ENCODE measurements around the gene PPP4C.
"Not testable (repeated sequence)": the region's sequence is repeated elsewhere in the genome, so short reads cannot be mapped to it uniquely, and the experiment has no call there.

The PPP4C gene

GRCh38 chr16:30075503-30076275 lies at the start of gene PPP4C:
TSS of gene PPP4C (plus strand) at chr16:30075994. CDS start at chr16:30076378, 384 bp downstream.
- DNase-seq (ENCODE audit: low read depth in 2 of 2) = peak; percentile 77 to 91

- DNase-seq (ENCODE audit: low read depth in 2 of 2) = no peak
Observed at GRCh38 chr16:30026449-30026848, 49.3 kb upstream of the PPP4C start.

DNA sequence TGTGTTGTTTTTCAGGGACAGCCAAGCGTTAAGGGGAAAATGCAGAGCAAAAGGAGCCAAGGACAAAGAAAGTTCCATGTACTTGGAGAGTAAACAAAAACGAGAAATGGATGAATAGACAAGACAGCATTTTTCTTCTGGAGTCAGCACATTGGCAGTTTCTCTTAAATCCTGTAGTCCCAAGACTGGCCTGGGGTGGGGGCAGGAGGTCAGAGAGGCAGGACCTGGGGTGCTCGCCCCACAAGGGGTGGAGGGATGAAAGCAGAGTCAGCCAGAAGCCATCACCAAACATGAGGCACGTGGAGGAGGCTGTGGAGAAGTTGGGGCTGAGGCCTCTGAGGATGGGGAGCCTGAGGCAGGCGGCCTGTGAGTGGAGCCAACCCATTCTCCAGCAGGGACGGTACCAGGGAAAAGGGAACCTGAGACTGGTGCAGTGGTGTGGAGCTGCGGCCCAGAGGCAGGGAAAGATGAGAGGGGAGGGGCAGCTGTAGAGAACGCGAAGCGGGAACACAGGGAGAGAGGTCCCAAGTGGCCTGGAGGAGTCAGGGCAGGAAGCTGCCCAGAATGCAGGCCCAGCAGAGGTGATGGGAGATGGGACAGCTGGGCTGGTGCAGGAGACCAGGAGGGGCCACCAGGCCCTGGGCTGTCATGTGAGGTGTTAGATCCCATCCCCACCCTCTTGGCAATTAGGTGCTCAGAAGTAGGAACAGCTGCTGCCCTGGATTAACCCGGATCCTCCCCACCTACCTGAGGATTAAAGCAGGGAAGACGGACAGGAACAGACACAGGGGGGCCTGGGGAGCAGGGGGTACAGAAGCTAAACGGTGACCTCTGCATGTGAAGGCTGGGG lies 48.0 kb upstream of the PPP4C start:
- no peak for DNase-seq (ENCODE audit: low read depth in 2 of 2)

DNA sequence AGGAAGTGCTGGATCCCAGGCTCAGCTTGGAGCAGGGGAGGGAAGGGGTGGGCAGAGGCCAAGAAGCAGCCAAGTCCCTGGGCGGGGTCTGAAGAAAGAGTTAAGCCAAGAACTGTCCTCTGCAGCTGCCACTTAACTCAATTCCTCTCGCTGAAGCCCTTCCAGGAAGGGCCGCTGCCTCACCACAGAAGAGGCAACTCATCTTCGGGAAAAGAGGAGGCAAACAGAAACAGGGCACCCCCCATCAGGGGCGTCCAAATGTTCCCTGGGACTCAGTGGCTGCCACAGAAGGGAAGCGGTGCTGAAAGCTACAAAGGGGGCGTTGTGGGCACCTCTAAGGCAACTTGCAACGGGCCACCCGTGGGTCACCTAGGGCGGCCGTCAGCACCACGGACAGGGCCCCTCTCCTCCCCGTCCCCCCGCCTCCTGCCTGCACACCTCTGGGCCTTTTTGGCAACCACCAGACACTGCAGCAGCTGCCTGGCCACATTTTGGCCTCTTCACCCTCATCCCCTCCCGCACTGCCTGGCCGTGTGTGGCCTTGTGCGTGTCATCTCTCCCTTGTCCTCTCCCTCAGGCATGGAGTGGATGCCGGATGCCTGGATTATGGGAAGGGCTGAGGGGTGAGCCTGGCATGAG lies 47.2 kb upstream of the PPP4C start:
- DNase-seq (ENCODE audit: low read depth in 2 of 2) = no peak

DNA sequence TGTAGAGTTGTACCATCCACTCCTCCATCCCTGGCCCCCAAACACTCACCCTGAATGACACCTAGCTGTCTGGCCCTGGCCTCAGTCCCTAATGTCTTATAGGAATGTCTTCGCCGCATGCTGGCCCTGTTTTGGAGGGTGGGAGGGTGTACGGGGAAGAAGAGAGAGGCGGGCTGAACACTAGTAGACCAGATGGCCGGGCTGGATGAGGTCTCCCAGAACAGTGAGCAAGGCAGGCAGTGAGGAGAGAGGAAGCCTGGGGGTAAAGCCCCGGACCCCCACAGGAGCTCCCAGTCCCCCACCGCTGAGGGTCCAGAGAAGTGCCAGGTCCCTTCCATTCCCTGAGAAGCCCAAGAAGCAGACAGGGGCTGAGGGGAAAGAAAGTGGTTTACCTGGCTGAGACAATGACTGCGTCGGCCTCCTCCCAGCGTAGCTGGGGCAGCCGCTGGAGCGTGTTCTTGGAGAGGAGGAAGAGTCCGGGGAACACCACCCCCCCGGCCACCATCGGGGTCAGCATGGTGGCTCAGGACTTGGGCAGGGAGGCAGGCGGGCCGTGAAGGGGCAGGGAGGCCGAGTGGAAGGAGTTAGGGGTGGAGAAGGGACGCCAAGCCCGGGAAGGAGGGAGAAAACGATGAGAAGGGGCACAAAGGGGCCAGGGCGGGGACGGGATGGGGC lies 45.6 kb upstream of the PPP4C start:
- no peak for DNase-seq (ENCODE audit: low read depth in 2 of 2)

- no peak for DNase-seq (ENCODE audit: low read depth in 2 of 2)
Observed at GRCh38 chr16:30030841-30031413, 44.9 kb upstream of the PPP4C start, which contains the start of gene TLCD3B. TSS of gene TLCD3B (minus strand) at chr16:30031271. CDS start at chr16:30030527, 744 bp downstream.

DNA sequence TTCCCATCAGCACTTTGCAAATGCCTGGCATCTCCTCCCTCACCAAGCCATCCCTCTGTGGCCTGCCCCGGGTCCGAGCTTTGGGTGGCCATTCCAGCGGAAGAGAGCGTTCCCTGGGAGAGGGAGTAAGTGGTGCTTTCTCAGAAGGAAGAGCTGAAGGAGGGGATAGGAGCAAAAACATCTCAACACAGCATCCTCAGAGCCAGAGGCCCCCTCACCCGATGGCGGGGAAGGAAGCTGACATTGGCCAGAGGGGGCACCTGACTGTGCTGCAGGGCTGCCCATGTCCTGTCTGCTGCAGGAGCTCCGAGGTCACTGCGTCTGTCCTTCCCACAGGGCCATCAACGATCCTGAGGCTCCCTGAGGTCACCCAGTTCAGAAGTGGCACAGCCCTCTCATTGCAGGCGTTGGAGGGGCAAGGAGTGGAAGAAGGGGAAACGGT lies 44.3 kb upstream of the PPP4C start:
- no peak for DNase-seq (ENCODE audit: low read depth in 2 of 2)

GRCh38 chr16:30032083-30032819 lies 43.5 kb upstream of the PPP4C start:
- DNase-seq (ENCODE audit: low read depth in 2 of 2) = peak in 1 of 2 experiments; percentile 54

DNA sequence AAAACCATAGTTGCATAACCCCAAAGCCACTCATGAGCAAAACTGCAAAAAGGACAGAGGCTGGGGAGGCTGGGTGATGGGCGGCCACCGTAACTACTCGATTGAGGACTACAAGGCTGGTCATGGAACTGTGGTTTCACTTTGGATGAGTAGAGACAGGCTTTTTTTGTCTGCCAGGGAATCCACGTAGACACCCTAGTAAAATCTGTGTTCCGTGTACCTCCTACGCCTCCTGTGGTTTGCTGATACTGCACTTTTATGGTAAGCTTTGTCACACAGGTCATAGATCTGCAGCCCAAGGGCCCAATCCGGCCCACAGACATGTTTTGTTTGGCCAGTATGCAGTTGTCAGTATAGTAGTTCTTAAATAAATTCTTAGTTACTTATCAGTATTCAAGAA lies 42.5 kb upstream of the PPP4C start:
- DNase-seq (ENCODE audit: low read depth in 2 of 2) = no peak

- DNase-seq (ENCODE audit: low read depth in 2 of 2) = no peak
Observed at GRCh38 chr16:30040221-30040620, 35.6 kb upstream of the PPP4C start.

GRCh38 chr16:30040690-30041089 lies 35.1 kb upstream of the PPP4C start:
- not testable (repeated sequence) for DNase-seq (ENCODE audit: low read depth in 2 of 2)

DNA sequence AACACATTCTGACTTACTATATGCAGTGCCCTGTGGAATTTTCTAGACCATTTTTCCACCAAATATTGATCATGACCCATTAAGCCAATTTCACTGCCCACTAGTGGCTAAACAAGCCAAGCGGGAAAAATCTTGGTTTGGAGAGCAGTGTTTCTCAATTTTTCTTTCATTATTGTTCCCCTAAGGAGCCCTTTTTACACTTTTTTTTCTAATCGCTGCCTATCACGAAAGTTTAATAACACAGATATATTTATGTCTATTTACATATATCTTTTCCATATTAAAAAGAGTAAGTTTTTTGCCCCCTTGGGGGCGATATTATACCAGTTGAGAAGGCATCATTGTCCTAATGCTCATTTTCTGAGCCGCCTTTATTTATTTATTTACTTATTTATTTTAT lies 34.0 kb upstream of the PPP4C start:
- no peak for DNase-seq (ENCODE audit: low read depth in 2 of 2)

DNA sequence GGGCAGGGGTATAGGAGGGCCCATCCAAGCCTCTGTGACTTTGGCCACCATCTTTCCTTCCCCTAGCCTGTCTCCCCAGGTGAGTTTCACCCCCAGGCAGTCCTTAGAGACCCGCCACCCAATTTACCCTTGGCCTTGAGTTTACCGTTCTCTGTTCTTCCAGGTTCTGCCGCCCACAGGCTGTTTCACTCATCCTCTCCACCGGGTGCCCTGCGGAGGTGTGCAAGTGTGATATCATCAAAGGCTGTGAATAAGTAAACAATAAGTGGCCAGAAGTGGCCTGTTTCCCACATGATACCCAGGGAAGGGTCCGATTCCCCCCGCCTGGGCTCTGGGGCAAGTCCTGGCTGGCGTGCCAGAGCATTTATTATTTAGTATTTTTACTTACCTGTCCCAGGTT lies 29.6 kb upstream of the PPP4C start:
- no peak for DNase-seq (ENCODE audit: low read depth in 2 of 2)

DNA sequence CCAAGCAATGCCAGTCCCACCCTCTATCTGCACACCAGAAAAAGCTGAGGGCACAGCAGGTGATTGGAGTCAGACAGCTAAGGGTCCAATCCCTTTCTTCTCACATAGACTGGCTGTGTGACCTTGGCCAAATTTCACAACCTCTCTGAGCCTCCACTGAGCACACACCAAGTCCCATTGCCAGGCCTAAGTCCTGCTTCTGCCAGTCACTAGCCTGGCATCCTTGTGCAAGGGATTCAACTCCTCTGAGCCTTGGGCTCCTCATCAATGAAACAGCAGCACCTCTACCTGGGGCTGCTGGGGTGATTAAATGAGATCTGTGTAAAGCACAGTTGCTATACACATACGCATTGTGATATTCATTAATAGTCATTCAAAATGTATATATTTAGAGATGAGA lies 29.2 kb upstream of the PPP4C start:
- DNase-seq (ENCODE audit: low read depth in 2 of 2) = no peak

DNA sequence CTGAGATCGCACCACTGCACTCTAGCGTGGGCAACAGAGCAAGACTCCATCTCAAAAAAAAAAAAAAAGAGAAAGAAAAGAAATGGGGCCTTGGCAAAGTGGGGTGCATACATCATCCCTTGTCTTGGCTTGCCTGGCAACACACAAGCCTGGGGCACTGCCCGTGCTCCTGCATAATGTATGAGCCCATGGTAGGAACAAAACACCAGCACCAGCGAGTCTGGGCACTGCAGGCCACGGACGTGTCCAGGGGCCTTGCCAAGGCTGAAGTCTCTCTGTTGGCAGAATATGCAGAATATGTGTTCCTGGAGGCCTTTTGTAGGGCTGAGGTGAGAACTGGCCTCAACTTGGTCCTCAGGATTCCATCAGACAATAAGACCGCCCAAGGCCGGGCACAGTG lies 25.9 kb upstream of the PPP4C start:
- no peak for DNase-seq (ENCODE audit: low read depth in 2 of 2)

DNA sequence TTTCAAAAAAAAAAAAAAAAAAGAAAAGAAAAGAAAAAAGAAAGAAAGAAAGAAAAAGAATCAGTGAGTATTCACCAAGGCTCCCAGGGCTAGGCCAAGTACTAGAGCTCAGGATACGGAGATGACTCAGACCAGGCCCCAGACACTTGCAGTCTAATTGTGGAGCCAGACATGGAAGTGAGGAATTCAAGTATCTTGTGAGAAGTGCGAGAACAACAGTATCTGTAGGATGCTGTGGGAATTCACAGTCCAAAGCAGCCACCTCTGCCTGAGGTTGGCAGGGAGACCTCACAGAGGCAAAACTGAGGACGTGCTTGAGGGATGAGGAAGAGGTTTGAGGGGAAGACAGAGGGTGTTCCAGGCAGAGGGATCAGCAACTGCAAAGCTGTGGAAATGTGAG lies 24.3 kb upstream of the PPP4C start:
- DNase-seq (ENCODE audit: low read depth in 2 of 2) = no peak

DNA sequence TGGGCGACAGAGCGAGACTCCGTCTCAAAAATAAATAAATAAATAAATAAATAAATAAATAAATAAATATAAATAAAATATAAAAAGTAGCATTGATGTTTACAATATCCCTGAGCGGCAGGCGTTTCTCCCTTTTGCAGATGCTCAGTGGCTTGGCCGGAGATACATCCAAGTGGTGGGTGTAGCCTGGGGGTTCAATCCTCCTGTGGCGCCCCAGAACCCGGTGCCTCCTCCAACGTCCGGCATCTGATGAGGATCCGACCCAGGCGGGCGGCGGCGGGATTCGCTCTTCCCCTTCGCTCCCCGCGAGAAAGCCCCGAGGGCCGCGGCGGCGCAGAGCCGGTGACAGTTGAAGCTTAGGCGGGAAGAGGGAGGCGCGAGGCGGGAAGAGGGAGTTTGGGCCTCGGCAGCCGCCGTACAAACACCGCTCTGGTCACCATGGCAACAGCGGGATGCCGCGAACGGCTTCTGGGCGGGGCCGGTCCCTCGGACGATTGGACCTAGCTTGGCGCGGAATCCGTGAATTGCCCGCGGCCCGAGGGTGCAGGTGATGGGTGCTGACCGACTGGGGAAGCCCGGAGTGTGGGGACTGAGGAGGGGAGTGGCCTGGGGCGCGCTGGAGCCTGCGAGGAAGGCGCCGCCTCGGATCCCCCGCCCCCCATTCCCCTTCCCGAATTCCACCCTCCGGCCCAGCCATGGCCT lies 23.0 kb upstream of the PPP4C start:
- DNase-seq (ENCODE audit: low read depth in 2 of 2) = peak; percentile 84 to 94

- DNase-seq (ENCODE audit: low read depth in 2 of 2) = no peak
Observed at GRCh38 chr16:30053376-30054015, 22.3 kb upstream of the PPP4C start.

DNA sequence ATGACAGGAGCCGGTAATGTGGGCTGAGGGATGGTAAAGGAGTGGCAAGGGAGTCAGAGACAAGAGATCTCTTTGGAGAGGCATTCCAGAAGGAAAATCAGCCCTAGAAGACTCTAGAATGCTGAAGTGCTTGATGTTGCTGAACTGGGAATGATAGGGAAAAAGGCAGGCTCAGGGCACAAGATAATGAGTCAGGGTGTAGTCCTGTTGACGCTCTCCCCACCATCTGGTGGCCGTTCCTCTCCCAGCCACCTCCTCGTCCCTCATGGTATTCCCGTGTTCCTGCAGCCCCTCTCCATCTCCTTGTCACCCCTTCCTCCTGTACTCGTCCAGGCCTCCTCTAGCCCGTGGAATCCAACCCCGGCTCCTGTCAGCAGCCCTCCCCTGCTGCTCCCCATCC lies 21.3 kb upstream of the PPP4C start:
- no peak for DNase-seq (ENCODE audit: low read depth in 2 of 2)
